Measurements from ENCODE around the gene NXPE1.

- TF ChIP-seq, protein P1, sequence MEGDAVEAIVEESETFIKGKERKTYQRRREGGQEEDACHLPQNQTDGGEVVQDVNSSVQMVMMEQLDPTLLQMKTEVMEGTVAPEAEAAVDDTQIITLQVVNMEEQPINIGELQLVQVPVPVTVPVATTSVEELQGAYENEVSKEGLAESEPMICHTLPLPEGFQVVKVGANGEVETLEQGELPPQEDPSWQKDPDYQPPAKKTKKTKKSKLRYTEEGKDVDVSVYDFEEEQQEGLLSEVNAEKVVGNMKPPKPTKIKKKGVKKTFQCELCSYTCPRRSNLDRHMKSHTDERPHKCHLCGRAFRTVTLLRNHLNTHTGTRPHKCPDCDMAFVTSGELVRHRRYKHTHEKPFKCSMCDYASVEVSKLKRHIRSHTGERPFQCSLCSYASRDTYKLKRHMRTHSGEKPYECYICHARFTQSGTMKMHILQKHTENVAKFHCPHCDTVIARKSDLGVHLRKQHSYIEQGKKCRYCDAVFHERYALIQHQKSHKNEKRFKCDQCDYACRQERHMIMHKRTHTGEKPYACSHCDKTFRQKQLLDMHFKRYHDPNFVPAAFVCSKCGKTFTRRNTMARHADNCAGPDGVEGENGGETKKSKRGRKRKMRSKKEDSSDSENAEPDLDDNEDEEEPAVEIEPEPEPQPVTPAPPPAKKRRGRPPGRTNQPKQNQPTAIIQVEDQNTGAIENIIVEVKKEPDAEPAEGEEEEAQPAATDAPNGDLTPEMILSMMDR (IDR thresholded peaks at IDR 0.05) = no peak
- TF ChIP-seq EP300 (IDR thresholded peaks at IDR 0.05) = no peak
- TF ChIP-seq POLR2AphosphoS5 (IDR thresholded peaks at IDR 0.05) = no peak
- TF ChIP-seq POLR2A (IDR thresholded peaks at IDR 0.05) = no peak
These were observed 49.7 kb upstream of the NXPE1 start for GRCh38 chr11:114609429-114609828.
